Measurements from ENCODE around the gene HBG2.
"Not testable (repeated sequence)": the region's sequence is repeated elsewhere in the genome, so short reads cannot be mapped to it uniquely, and the experiment has no call there.

The HBG2 gene

GRCh38 chr11:5275369-5276110, 21.0 kb upstream of the HBG2 start:
- Mint-ChIP-seq H3K9me3 (no peaks in the 10 kb centered on the region), H3K4me3 (no peak overlapping the region), H3K27me3 (ENCODE audit: low read depth) (no peaks in the 10 kb centered on the region), H3K36me3 (ENCODE audit: low read depth) (no peaks in the 10 kb centered on the region), H3K4me1 (ENCODE audit: low read depth) (peaks cover 1% of the 10 kb centered on the region), H3K27ac (no peak overlapping the region)
- no peak for DNase-seq (ENCODE audit: low spot score)

- Mint-ChIP-seq H3K9me3 (no peaks in the 10 kb centered on the region), H3K27ac (no peak overlapping the region), H3K36me3 (ENCODE audit: low read depth) (no peaks in the 10 kb centered on the region), H3K4me1 (ENCODE audit: low read depth) (no peaks in the 10 kb centered on the region), H3K4me3 (no peak overlapping the region), H3K27me3 (ENCODE audit: low read depth) (no peaks in the 10 kb centered on the region)
- no peak for DNase-seq (ENCODE audit: low spot score)
Measured at GRCh38 chr11:5274395-5274794, 19.8 kb upstream of the HBG2 start.

GRCh38 chr11:5272395-5273017, 17.9 kb upstream of the HBG2 start:
- no peaks in the 10 kb centered on the region for H3K27me3 Mint-ChIP-seq (ENCODE audit: low read depth)
- DNase-seq (ENCODE audit: low spot score): no peak
- no peak overlapping the region for H3K4me3 Mint-ChIP-seq
- H3K36me3 Mint-ChIP-seq (ENCODE audit: low read depth): no peaks in the 10 kb centered on the region
- H3K9me3 Mint-ChIP-seq: no peaks in the 10 kb centered on the region
- no peak overlapping the region for H3K27ac Mint-ChIP-seq
- no peaks in the 10 kb centered on the region for H3K4me1 Mint-ChIP-seq (ENCODE audit: low read depth)

GRCh38 chr11:5269715-5270147, 15.2 kb upstream of the HBG2 start, which contains the start of gene HBE1:
Gene HBE1 (minus strand): TSS chr11:5269945. CDS start chr11:5269890, 55 bp downstream.
- Mint-ChIP-seq H3K4me3 (no peak within 1 kb of the TSS), H3K36me3 (ENCODE audit: low read depth) (no peaks in the 10 kb centered on the region), H3K27me3 (ENCODE audit: low read depth) (peaks cover 2% of the 10 kb centered on the region), H3K4me1 (ENCODE audit: low read depth) (no peaks in the 10 kb centered on the region), H3K27ac (no peak within 1 kb of the TSS), H3K9me3 (no peaks in the 10 kb centered on the region)
- DNase-seq (ENCODE audit: low spot score): no peak

DNA sequence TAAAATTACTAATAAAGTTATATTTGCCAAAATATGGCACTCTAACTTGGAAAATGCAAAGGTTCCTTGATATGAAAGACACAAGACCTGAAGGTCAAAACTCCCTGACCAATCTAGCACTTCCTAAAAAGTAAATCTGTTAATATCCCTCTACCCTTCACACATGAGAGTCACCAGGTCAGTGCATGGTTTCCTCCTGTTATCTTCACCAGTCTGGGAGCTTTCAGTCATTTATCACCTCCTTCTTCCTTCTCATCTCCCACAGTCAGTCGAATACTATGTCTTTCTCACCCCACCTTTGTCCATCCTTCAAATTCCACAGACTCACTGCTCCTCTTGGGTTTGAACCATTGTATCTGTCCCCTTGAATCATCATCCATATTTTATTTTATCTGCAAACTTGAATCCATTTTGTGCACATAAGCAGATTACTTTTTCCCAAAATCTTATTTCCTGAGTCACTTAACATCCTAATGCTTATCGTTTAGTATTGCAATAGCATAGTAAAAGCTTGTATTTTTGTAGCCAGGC, 12.5 kb upstream of the HBG2 start:
- H3K27ac Mint-ChIP-seq: no peak overlapping the region
- no peak overlapping the region for H3K4me3 Mint-ChIP-seq

DNA sequence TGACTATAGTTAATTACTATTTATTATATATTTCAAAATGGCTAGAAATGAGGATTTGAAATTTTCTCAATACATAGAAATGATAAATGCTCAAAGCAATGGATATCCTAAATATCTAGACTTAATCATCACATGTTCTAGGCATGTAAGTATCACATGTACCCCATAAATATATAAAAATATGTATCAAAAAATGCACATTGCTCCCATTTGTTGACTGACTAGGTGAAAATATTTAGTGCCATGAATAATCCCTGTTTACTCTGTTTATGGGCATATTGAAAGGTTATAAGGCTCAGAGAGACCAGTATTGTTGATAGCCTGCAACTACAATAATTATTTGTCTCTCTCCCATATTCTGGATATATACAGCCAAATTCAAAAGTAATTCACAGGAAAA, 12.0 kb upstream of the HBG2 start:
- H3K9me3 Mint-ChIP-seq: no peaks in the 10 kb centered on the region
- H3K27ac Mint-ChIP-seq: no peak overlapping the region
- H3K4me1 Mint-ChIP-seq (ENCODE audit: low read depth): no peaks in the 10 kb centered on the region
- no peaks in the 10 kb centered on the region for H3K36me3 Mint-ChIP-seq (ENCODE audit: low read depth)
- H3K4me3 Mint-ChIP-seq: no peak overlapping the region
- no peak for DNase-seq (ENCODE audit: low spot score)
- peaks cover 2% of the 10 kb centered on the region for H3K27me3 Mint-ChIP-seq (ENCODE audit: low read depth)

More for the DNA sequence above, 12.5 kb upstream of the HBG2 start:
- Mint-ChIP-seq H3K4me1 (ENCODE audit: low read depth) (no peaks in the 10 kb centered on the region), H3K27me3 (ENCODE audit: low read depth) (peaks cover 2% of the 10 kb centered on the region), H3K9me3 (no peaks in the 10 kb centered on the region), H3K36me3 (ENCODE audit: low read depth) (no peaks in the 10 kb centered on the region)
- no peak for DNase-seq (ENCODE audit: low spot score)

DNA sequence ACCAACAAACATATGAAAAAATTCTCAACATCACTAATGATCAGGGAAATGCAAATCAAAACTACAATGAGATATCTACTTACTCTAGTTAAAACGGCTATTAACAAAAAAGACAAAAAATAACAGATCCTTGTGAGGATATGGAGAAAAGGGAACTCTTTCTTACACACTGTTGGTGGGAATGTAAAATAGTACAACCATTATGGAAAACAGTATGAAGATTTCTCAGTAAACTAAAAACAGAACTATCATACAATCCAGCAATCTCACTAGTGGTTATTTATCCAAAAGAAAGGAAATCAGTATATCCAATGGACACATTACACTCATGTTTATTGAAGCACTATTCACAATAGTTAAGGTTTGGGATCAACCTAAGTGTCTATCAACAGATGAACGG, 11.3 kb upstream of the HBG2 start:
- DNase-seq (ENCODE audit: low spot score): no peak
- Mint-ChIP-seq H3K27ac (no peak overlapping the region), H3K36me3 (ENCODE audit: low read depth) (no peaks in the 10 kb centered on the region), H3K27me3 (ENCODE audit: low read depth) (peaks cover 2% of the 10 kb centered on the region), H3K4me1 (ENCODE audit: low read depth) (no peaks in the 10 kb centered on the region), H3K9me3 (no peaks in the 10 kb centered on the region), H3K4me3 (no peak overlapping the region)

- no peak for DNase-seq (ENCODE audit: low spot score)
- Mint-ChIP-seq H3K4me3 (no peak overlapping the region), H3K4me1 (ENCODE audit: low read depth) (no peaks in the 10 kb centered on the region)
Measured at GRCh38 chr11:5258543-5259262, 4.1 kb upstream of the HBG2 start.

GRCh38 chr11:5257296-5257695, 2.7 kb upstream of the HBG2 start:
- DNase-seq (ENCODE audit: low spot score): no peak
- Mint-ChIP-seq H3K4me1 (ENCODE audit: low read depth) (no peaks in the 10 kb centered on the region), H3K4me3 (no peak overlapping the region), H3K27ac (no peak overlapping the region), H3K9me3 (no peaks in the 10 kb centered on the region), H3K36me3 (ENCODE audit: low read depth) (no peaks in the 10 kb centered on the region), H3K27me3 (ENCODE audit: low read depth) (no peaks in the 10 kb centered on the region)

More at GRCh38 chr11:5258543-5259262, 4.1 kb upstream of the HBG2 start:
- H3K9me3 Mint-ChIP-seq: no peaks in the 10 kb centered on the region
- no peaks in the 10 kb centered on the region for H3K36me3 Mint-ChIP-seq (ENCODE audit: low read depth)
- H3K27me3 Mint-ChIP-seq (ENCODE audit: low read depth): no peaks in the 10 kb centered on the region
- H3K27ac Mint-ChIP-seq: no peak overlapping the region

- DNase-seq (ENCODE audit: low spot score); H3K36me3 Mint-ChIP-seq (ENCODE audit: low read depth); H3K27me3 Mint-ChIP-seq (ENCODE audit: low read depth); H3K4me3 Mint-ChIP-seq; H3K4me1 Mint-ChIP-seq (ENCODE audit: low read depth); H3K9me3 Mint-ChIP-seq; H3K27ac Mint-ChIP-seq: not testable (repeated sequence)
Measured at GRCh38 chr11:5254023-5254422, 558 bp downstream of the HBG2 start.

DNA sequence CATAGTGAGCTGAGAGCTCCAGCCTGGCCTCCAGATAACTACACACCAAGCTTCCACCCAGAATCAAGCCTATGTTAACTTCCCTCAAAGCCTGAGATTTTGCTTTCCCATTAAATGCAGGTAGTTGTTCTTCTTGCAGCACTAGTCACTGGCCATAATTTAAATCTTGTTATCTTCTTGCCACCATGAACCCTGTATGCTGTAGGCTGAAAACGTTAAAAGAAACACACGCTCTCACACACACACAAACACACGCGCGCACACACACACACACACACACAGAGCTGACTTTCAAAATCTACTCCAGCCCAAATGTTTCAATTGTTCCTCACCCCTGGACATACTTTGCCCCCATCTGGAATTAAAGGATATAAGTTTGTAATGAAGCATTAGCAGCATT, 1.1 kb downstream of the HBG2 start:
- not testable (repeated sequence) for H3K27ac Mint-ChIP-seq; H3K27me3 Mint-ChIP-seq (ENCODE audit: low read depth); H3K4me3 Mint-ChIP-seq; H3K9me3 Mint-ChIP-seq; H3K4me1 Mint-ChIP-seq (ENCODE audit: low read depth); DNase-seq (ENCODE audit: low spot score); H3K36me3 Mint-ChIP-seq (ENCODE audit: low read depth)

DNA sequence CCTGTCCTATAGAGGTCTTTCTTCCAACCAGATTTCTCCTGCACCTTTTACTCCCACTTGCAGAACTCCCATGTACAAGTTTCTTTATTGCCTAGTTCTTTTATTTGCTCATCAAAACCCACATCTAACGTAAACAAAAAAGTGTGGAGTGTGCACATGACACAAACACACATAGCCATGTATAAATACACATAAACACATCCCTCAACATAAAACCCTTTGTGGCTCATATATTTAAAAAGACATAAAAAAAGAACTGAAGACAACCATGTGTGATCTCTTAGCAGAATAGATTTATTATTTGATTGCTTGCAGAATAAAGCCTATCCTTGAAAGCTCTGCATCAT, 1.7 kb downstream of the HBG2 start:
- Mint-ChIP-seq H3K27me3 (ENCODE audit: low read depth) (no peaks in the 10 kb centered on the region), H3K27ac (no peak overlapping the region), H3K36me3 (ENCODE audit: low read depth) (no peaks in the 10 kb centered on the region), H3K4me3 (no peak overlapping the region), H3K9me3 (no peaks in the 10 kb centered on the region), H3K4me1 (ENCODE audit: low read depth) (no peaks in the 10 kb centered on the region)
- DNase-seq (ENCODE audit: low spot score): no peak

DNA sequence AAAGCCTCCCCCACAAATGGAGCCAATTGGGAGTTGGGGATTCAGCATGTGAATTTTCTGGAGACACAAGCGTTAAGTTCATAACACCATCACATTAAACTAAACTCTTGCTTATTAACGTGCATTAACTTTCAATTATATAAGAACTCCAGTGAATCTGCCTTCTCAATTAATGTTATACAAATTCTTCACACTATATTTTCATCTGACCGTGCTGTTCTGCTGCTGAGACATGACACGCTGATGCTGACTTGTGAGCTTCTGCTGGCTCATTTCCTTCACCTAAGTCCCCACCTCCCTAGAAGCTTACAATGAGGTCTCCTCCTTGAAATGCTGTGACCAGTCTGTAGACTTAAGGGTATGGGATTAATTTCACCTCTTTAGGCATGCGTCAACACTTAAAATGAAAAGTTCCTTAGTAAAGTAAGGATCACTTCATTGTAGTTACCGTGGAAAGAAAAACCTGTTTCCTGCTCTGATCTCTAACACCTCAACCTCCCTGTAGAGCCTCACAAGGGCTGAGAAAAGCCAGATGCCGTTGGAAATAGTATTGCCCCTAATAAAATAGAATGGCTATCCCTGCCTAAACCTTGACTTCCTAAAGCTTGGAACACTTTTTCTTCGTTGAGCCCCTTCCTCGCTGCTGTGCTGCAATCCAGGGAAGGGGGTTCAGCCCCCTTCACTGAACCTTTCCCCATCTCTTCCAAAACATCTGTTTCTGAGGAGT, 2.2 kb downstream of the HBG2 start:
- Mint-ChIP-seq H3K36me3 (ENCODE audit: low read depth) (no peaks in the 10 kb centered on the region), H3K27me3 (ENCODE audit: low read depth) (no peaks in the 10 kb centered on the region), H3K9me3 (no peaks in the 10 kb centered on the region), H3K4me1 (ENCODE audit: low read depth) (no peaks in the 10 kb centered on the region), H3K27ac (no peak overlapping the region), H3K4me3 (no peak overlapping the region)
- no peak for DNase-seq (ENCODE audit: low spot score)

DNA sequence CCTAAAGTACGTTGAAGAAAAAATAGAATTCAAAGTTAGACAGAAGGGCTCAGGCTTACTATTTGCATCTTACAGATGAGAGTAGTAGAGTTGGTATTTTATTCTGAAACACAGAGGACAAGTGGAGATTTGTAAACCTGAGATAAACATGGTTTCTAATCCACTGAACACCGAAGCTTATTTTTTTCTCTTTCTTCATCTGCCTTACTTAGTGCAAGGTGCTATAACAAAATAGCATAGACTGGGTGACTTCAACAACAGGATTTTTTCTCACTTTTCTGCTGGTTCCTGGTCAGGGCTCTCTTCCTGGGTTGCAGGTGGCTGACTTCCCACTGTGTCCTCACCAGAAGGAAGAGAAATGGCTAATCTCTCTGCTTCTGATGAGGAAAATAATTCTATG, 2.8 kb downstream of the HBG2 start:
- no peak for DNase-seq (ENCODE audit: low spot score)

More for the DNA sequence above, 2.8 kb downstream of the HBG2 start:
- no peaks in the 10 kb centered on the region for H3K36me3 Mint-ChIP-seq (ENCODE audit: low read depth)
- no peak overlapping the region for H3K4me3 Mint-ChIP-seq
- H3K27ac Mint-ChIP-seq: no peak overlapping the region
- no peaks in the 10 kb centered on the region for H3K27me3 Mint-ChIP-seq (ENCODE audit: low read depth)
- H3K4me1 Mint-ChIP-seq (ENCODE audit: low read depth): no peaks in the 10 kb centered on the region
- no peaks in the 10 kb centered on the region for H3K9me3 Mint-ChIP-seq
